Calu3 (cell line): ENCODE results near the gene ADGRD1. TPM values are rescaled to one million over a fixed set of nuclear protein-coding genes. Genes with fewer than 3 reads are reported as not detected.

Experiments
- BruUV-seq: library from RNA; stranded (reverse); fragments of 400-500 nt; replicated peaks from 2 replicates; lab custom pipeline; 2021; lab: Mats Ljungman, UMichigan
- CTCF ChIA-PET: fragments of 300-600 bp; sonication (Branson Sonifier 250); formaldehyde crosslinking; loops from one replicate; lab custom pipeline; 2022; ENCODE audit warnings: antibody characterized with exemption; lab: Charles Lee
- DNase-seq: peaks from one replicate; pipeline ENCODE4 v3.0.0; 2022
- H3K27ac Mint-ChIP-seq: one replicate; pipeline ENCODE4 v1.8.0; 2022; ENCODE audit warnings: mixed read lengths; ENCODE audit not compliant: unreplicated experiment
- H3K27me3 Mint-ChIP-seq: one replicate; pipeline ENCODE4 v1.8.0; 2022; ENCODE audit warnings: mixed read lengths; ENCODE audit not compliant: unreplicated experiment
- H3K36me3 Mint-ChIP-seq: one replicate; pipeline ENCODE4 v1.8.0; 2022; ENCODE audit warnings: mild to moderate bottlenecking, moderate library complexity, mixed read lengths; ENCODE audit not compliant: insufficient read depth, unreplicated experiment
- H3K4me1 Mint-ChIP-seq: one replicate; pipeline ENCODE4 v1.8.0; 2022; ENCODE audit warnings: mild to moderate bottlenecking, low read depth, mixed read lengths; ENCODE audit not compliant: unreplicated experiment
- H3K4me3 Mint-ChIP-seq: one replicate; pipeline ENCODE4 v1.8.0; 2022; ENCODE audit warnings: mild to moderate bottlenecking, low read depth, moderate library complexity, mixed read lengths; ENCODE audit not compliant: unreplicated experiment
- H3K9me3 Mint-ChIP-seq: one replicate; pipeline ENCODE4 v1.8.0; 2022; ENCODE audit warnings: low read depth, mixed read lengths; ENCODE audit not compliant: unreplicated experiment
- intact Hi-C: fragments of 100-400 bp; cut with micrococcal nuclease; formaldehyde crosslinking; loops from one replicate; pipeline ENCODE4 v1.10.0; 2022; ENCODE audit not compliant: unreplicated experiment
- total RNA-seq: library from RNA; stranded (reverse); gene quantifications from 2 replicates; pipeline ENCODE4 v1.2.3, GENCODE V29; 2022
- TF ChIP-seq, protein P1 (sequence below): fragments of 200-600 bp; IDR thresholded peaks from one replicate; pipeline ENCODE4 v1.8.0; 2022; ENCODE audit warnings: antibody characterized with exemption; ENCODE audit not compliant: unreplicated experiment

ADGRD1 gene
- total RNA-seq, 1 experiment from 2014 or later: not detected

DNA sequence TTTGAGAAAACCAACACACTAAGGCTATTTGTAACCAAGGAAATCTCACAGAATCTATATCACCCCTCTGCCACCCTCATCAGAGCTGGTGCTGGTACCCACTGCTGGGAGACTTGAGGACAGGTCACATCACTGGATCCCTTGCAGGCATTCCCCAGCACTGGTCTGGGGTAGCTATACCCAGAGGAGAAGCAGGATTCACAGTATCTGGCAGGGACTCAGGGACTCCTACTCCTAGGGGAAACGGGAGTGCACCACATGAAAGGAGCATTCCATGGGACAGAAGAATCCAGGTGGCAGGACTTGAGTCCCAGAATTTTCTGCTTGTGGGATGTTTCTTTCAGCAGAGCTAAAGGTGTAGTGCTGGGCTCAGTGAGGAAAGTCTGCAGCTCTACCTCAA, 223.2 kb downstream of the ADGRD1 start:
- Mint-ChIP-seq H3K9me3 (peaks cover 6% of the 10 kb centered on the region), H3K4me3 (no peak overlapping the region), H3K4me1 (no peaks in the 10 kb centered on the region), H3K27ac (no peak overlapping the region), H3K36me3 (no peaks in the 10 kb centered on the region), H3K27me3 (peaks cover 17% of the 10 kb centered on the region)
- intact Hi-C loops: no loop called here
- CTCF ChIA-PET: interaction anchor here (0.5 kb wide), 2 partner anchors 8 to 111 kb away, joined by 4 to 7 read pairs; no protein-coding TSS in a partner anchor
- BruUV-seq: no TSS peak
- no peak for DNase-seq
- TF ChIP-seq, protein P1, sequence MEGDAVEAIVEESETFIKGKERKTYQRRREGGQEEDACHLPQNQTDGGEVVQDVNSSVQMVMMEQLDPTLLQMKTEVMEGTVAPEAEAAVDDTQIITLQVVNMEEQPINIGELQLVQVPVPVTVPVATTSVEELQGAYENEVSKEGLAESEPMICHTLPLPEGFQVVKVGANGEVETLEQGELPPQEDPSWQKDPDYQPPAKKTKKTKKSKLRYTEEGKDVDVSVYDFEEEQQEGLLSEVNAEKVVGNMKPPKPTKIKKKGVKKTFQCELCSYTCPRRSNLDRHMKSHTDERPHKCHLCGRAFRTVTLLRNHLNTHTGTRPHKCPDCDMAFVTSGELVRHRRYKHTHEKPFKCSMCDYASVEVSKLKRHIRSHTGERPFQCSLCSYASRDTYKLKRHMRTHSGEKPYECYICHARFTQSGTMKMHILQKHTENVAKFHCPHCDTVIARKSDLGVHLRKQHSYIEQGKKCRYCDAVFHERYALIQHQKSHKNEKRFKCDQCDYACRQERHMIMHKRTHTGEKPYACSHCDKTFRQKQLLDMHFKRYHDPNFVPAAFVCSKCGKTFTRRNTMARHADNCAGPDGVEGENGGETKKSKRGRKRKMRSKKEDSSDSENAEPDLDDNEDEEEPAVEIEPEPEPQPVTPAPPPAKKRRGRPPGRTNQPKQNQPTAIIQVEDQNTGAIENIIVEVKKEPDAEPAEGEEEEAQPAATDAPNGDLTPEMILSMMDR: no peak

DNA sequence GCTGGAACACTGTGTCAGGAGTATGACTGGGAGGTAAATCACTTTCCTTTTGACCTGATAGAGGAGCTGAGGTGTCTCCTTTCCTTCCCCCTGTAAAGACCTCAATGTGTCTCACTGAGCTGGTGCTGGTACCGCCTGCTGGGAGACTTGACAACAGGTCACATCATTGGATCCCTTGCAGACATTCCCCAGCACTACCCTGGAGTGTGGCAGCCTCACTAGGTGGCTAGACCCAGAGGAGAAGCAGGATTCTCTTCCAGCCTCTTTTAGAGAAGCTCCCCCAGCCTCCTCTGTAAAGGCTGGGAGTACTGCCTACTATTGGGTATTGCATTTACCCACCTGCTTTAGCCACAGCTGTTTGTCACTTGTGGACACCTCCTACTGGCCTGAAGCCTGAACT, 223.9 kb downstream of the ADGRD1 start:
- Mint-ChIP-seq H3K4me3 (no peak overlapping the region), H3K36me3 (no peaks in the 10 kb centered on the region), H3K27me3 (peaks cover 17% of the 10 kb centered on the region), H3K4me1 (no peaks in the 10 kb centered on the region), H3K9me3 (peaks cover 6% of the 10 kb centered on the region), H3K27ac (no peak overlapping the region)
- TF ChIP-seq, protein P1: no peak
- no peak for DNase-seq
- intact Hi-C loops: no loop called here
- CTCF ChIA-PET: interaction anchor here (0.5 to 0.9 kb wide), 2 partner anchors 8 to 11 kb away, joined by 3 to 4 read pairs; no protein-coding TSS in a partner anchor
- BruUV-seq: no TSS peak

DNA sequence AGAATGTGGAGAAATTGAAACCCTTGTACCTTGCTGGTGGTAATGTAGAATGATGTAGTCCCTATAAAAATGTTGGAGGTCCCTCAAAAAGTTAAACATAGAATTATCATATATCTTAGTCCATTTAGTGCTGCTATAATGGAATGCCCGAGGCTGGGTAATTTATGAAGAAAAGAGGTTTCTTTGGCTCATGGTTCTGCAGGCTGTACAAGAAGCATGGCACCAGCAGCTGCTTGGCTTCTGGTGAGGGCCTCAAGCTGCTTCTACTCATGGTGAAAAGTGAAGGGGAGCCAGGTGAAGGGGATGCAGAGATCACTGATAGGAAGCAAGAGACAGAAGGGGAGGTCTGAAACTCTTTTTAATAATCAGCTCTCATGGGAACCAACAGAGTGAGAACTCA, 233.9 kb downstream of the ADGRD1 start:
- CTCF ChIA-PET: no interaction called here
- Mint-ChIP-seq H3K4me3 (no peak overlapping the region), H3K27me3 (peaks cover 19% of the 10 kb centered on the region), H3K27ac (no peak overlapping the region), H3K9me3 (peaks cover 8% of the 10 kb centered on the region), H3K4me1 (no peaks in the 10 kb centered on the region), H3K36me3 (no peaks in the 10 kb centered on the region)
- TF ChIP-seq, protein P1: no peak
- no TSS peak for BruUV-seq
- intact Hi-C loops: no loop called here
- DNase-seq: no peak

DNA sequence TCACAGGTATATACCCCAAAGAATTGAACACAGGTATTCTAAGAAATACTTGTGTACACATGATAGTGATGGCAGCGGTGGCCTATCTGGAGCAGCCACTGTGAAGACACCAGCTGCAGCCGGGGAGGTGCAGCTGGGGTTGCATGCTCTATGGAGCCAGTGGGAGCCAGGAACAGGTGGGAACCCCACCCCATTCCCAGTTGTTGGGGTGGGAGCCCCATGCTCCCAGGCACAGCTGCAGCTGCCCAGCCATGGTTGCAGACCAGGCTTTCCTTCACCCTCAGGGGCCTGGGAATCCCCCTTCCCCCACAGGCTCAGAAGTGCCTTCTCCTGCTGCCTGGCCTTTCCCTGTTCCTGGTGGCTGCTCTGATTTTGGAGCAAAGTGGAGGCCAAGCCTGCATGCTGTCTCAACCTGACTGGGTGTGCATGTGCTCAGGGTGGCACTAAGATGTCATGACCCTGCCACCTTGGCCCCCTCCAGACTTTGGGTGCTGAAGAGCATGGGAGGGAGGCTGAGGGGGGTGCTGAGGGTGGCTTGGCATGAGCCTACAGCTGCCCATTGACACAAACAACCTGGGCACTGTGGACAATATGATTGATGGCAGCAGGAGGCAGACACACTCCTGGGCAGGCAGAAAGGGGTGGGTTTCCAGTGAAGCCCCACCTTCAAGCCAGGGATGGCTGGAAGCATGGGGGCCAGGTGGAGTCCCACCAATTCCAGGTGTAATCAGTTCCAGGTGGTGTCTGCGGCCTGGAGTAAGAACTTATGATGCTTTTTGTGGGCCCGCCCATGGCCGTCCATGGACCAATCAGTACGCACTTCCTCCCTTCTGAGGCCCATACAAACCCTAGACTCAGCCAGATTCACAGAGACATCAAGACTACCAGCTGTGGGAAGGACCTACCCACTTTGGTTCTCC, 234.7 kb downstream of the ADGRD1 start:
- no peak overlapping the region for H3K27ac Mint-ChIP-seq
- H3K36me3 Mint-ChIP-seq: no peaks in the 10 kb centered on the region
- peaks cover 27% of the 10 kb centered on the region for H3K27me3 Mint-ChIP-seq
- no TSS peak for BruUV-seq
- DNase-seq: no peak
- CTCF ChIA-PET: interaction anchor here (0.6 kb wide), 1 partner anchor 11 kb away, joined by 3 read pairs; no protein-coding TSS in a partner anchor
- no peak overlapping the region for H3K4me3 Mint-ChIP-seq
- intact Hi-C loops: no loop called here
- H3K4me1 Mint-ChIP-seq: no peaks in the 10 kb centered on the region
- TF ChIP-seq, protein P1: no peak
- H3K9me3 Mint-ChIP-seq: peaks cover 8% of the 10 kb centered on the region
